ENCODE results near the gene UXS1. TPM values are rescaled to one million over a fixed set of nuclear protein-coding genes. Genes with fewer than 3 reads are reported as not detected.

UXS1 gene
- total and polyA plus RNA-seq, 2 of the 8 experiments (the other 6 are each of a cell fraction or from before 2014, with no cell fraction given): 44.5 to 63.4 TPM

GRCh38 chr2:106116248-106116647 lies 77.9 kb downstream of the UXS1 start:
- no peak for FAIRE-seq
- POLR2A ChIA-PET (ENCODE audit: partially characterized antibody): no interaction called here
- TF ChIP-seq KDM5A (IDR thresholded peaks at IDR 0.05; ENCODE audit: low read length) (no peak), JUND (IDR thresholded peaks at IDR 0.05; ENCODE audit: low read length) (no peak), TBP (IDR thresholded peaks at IDR 0.05; ENCODE audit: low read depth, low read length) (no peak), EZH2 (IDR thresholded peaks at IDR 0.05; ENCODE audit: low read depth, low read length, severe bottlenecking) (no peak), SP2 (IDR thresholded peaks at IDR 0.05; ENCODE audit: low read length) (no peak), POU5F1 (IDR thresholded peaks at IDR 0.05; ENCODE audit: low read depth, low read length) (no peak), PHF8 (conservative IDR thresholded peaks at IDR 0.05; ENCODE audit: low read depth, low read length) (no peak), TAF7 (optimal IDR thresholded peaks at IDR 0.05; ENCODE audit: borderline replicate concordance, low read depth, low read length) (no peak), BACH1 (IDR thresholded peaks at IDR 0.05; ENCODE audit: low read length) (no peak), SIN3A (conservative IDR thresholded peaks at IDR 0.05 in 1 of 2, IDR thresholded peaks at IDR 0.05 in 1 of 2; ENCODE audit: low read depth in 1 of 2, low read length in 2 of 2) (no peak), JUN (IDR thresholded peaks at IDR 0.05; ENCODE audit: low read depth, low read length) (no peak), TAF1 (IDR thresholded peaks at IDR 0.05; ENCODE audit: low read depth, low read length) (no peak), RNF2 (IDR thresholded peaks at IDR 0.05; ENCODE audit: borderline replicate concordance, low read depth, low read length, missing control alignments, poor library complexity, severe bottlenecking) (no peak)

More at GRCh38 chr2:106116248-106116647, 77.9 kb downstream of the UXS1 start:
- Histone ChIP-seq H3K4me1 (replicated peaks in 1 of 4; ENCODE audit: control insufficient read depth in 3 of 4, insufficient read depth in 4 of 4, low read length in 3 of 4) (peaks cover 3 to 13% (median 9%) of the 10 kb centered on the region in 4 experiments), H3K23me2 (ENCODE audit: low read depth, low read length) (no peaks in the 10 kb centered on the region), H3K27me3 (replicated peaks in 1 of 4; ENCODE audit: control insufficient read depth in 3 of 4, extremely low read depth in 1 of 4, insufficient read depth in 3 of 4, low read length in 3 of 4) (no peaks in the 10 kb centered on the region), H4K5ac (ENCODE audit: insufficient read length, low read depth, low read length) (no peak overlapping the region), H2BK15ac (ENCODE audit: low read length) (no peak overlapping the region), H3K79me2 (ENCODE audit: control insufficient read depth in 1 of 2, insufficient read depth in 2 of 2, low read length in 2 of 2) (peaks cover 0 to 9% of the 10 kb centered on the region in 2 experiments; a peak in 1 of 4 replicates), H3K9ac (replicated peaks in 1 of 4; ENCODE audit: extremely low read depth in 1 of 4, low read depth in 3 of 4, low read length in 3 of 4) (no peak overlapping the region), H3K56ac (replicated peaks; ENCODE audit: insufficient read length, low read depth, low read length) (no peak overlapping the region), H4K8ac (ENCODE audit: extremely low read depth, insufficient read depth, low read length) (no peak overlapping the region), H3K4ac (replicated peaks; ENCODE audit: insufficient read length, low read depth, low read length) (no peak overlapping the region), H2AK5ac (ENCODE audit: low read depth, low read length) (no peak overlapping the region), H3K18ac (ENCODE audit: extremely low read depth, low read length) (no peak overlapping the region), H4K91ac (replicated peaks; ENCODE audit: insufficient read length, low read length) (no peak overlapping the region), H2AFZ (ENCODE audit: low read length) (no peak overlapping the region), H3K27ac (ENCODE audit: low read depth, low read length) (no peak overlapping the region), H3K14ac (ENCODE audit: insufficient read length) (no peak overlapping the region), H3K36me3 (ENCODE audit: control insufficient read depth in 2 of 4, insufficient read depth in 4 of 4, low read length in 3 of 4) (peaks cover 2 to 17% (median 13%) of the 10 kb centered on the region in 4 experiments; a peak in 7 of 8 replicates), H2BK120ac (replicated peaks; ENCODE audit: low read depth, low read length) (no peak overlapping the region), H2BK20ac (ENCODE audit: low read length) (no peak overlapping the region), H3K4me3 (ENCODE audit: extremely low read depth in 1 of 4, insufficient read depth in 2 of 4, low read depth in 3 of 4, low read length in 4 of 4) (no peak overlapping the region), H3K79me1 (ENCODE audit: low read depth, low read length) (peaks cover 4% of the 10 kb centered on the region), H3K9me3 (ENCODE audit: insufficient read depth in 2 of 2, low read depth in 1 of 2, low read length in 1 of 2) (no peaks in the 10 kb centered on the region), H3K23ac (ENCODE audit: insufficient read length) (no peak overlapping the region), H2BK12ac (ENCODE audit: low read depth, low read length) (no peak overlapping the region), H2BK5ac (ENCODE audit: low read depth, low read length) (no peak overlapping the region), H4K20me1 (replicated peaks in 1 of 2; ENCODE audit: control insufficient read depth in 1 of 2, insufficient read depth in 2 of 2, low read length in 2 of 2) (peaks cover 5 to 17% of the 10 kb centered on the region in 2 experiments), H3K4me2 (ENCODE audit: insufficient read depth in 1 of 2, low read depth in 2 of 2, low read length in 2 of 2) (no peak overlapping the region)
- CTCF ChIA-PET (ENCODE audit: partially characterized antibody): interaction anchor here (1.0 to 1.8 kb wide), 3 partner anchors 11 to 51 kb away, joined by 3 to 11 read pairs (median 4); no protein-coding TSS in a partner anchor
- WGBS, 2 experiments (ENCODE audit: extremely low coverage in 1 of 2, insufficient coverage in 1 of 2, insufficient read length in 1 of 2, insufficient replicate concordance in 2 of 2, low coverage in 1 of 2, low lambda C conversion rate in 2 of 2, missing lambda C conversion rate in 1 of 2): 94% methylated on average over 5 of the region's 5 CpGs; no CpG with 5 or more reads in 1 of the 2 experiments
- no peak for DNase-seq (ENCODE audit: low read depth in 1 of 2, low spot score in 2 of 2)

Measured in H1 (cell line).